ENCODE data around the gene MAP3K21. TPM values are rescaled to one million over a fixed set of nuclear protein-coding genes. Genes with fewer than 3 reads are reported as not detected.

Gene MAP3K21
- total RNA-seq, 4 donors from 2014 or later = 0.26 to 5.6 (median 2.0) TPM

DNA sequence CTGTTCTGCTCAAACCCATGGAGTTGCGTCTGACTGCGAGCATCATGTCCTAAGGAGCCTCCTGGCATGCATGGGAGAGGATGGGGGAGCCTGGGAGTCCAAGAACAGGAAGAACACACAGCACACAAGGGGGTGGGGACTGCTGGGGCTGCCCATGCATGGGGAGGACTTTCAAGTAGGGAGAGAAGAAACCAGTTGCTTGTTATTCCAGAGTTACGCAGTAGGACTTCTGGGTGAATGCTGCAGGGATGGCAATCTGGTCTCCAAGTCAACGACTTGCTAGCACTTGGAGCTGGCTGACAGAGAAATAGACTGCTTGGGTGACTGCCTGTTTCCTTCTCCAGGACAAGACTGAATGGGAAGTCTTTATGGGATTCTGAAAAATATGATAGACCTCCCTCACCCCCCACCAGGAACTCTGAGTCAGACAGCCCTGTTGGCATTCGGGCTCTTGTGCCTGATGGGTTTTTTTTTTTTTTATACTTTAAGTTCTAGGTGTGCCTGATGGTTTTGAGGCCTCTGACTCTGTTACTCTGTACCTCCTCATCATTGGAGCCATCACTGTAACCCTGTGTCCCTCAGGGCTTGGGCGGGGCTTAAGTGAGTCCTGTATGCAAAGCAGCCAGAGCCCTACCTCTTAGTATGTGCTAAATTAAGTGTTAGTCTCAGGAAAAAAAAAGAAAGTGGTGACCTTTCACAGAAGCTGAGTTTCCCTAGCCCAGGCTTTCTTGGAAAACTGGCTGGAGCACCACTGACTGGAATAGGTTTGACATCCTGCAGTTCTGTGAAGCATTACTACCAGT lies 30.3 kb downstream of the MAP3K21 start:
- no peak for DNase-seq
- no peaks in the 10 kb centered on the region for H3K27me3 ChIP-seq
- H3K4me1 ChIP-seq = no peaks in the 10 kb centered on the region
- H3K27ac ChIP-seq = no peak overlapping the region
- H3K9me3 ChIP-seq = no peaks in the 10 kb centered on the region
- TF ChIP-seq POLR2A (IDR thresholded peaks at IDR 0.05) = no peak
- TF ChIP-seq, protein P1, sequence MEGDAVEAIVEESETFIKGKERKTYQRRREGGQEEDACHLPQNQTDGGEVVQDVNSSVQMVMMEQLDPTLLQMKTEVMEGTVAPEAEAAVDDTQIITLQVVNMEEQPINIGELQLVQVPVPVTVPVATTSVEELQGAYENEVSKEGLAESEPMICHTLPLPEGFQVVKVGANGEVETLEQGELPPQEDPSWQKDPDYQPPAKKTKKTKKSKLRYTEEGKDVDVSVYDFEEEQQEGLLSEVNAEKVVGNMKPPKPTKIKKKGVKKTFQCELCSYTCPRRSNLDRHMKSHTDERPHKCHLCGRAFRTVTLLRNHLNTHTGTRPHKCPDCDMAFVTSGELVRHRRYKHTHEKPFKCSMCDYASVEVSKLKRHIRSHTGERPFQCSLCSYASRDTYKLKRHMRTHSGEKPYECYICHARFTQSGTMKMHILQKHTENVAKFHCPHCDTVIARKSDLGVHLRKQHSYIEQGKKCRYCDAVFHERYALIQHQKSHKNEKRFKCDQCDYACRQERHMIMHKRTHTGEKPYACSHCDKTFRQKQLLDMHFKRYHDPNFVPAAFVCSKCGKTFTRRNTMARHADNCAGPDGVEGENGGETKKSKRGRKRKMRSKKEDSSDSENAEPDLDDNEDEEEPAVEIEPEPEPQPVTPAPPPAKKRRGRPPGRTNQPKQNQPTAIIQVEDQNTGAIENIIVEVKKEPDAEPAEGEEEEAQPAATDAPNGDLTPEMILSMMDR (IDR thresholded peaks at IDR 0.05) = no peak
- intact Hi-C loops (cut with DNase I; ENCODE audit: low total_unique reads) = no loop called here
- H3K36me3 ChIP-seq = no peaks in the 10 kb centered on the region
- H3K4me3 ChIP-seq = no peak overlapping the region

GRCh38 chr1:233359431-233359830 lies 31.9 kb downstream of the MAP3K21 start:
- intact Hi-C loops (cut with DNase I; ENCODE audit: low total_unique reads) = no loop called here
- DNase-seq = no peak
- H3K9me3 ChIP-seq = no peaks in the 10 kb centered on the region
- TF ChIP-seq POLR2A (IDR thresholded peaks at IDR 0.05) = no peak
- no peak overlapping the region for H3K4me3 ChIP-seq
- no peaks in the 10 kb centered on the region for H3K36me3 ChIP-seq
- no peaks in the 10 kb centered on the region for H3K27me3 ChIP-seq
- no peak overlapping the region for H3K27ac ChIP-seq
- no peaks in the 10 kb centered on the region for H3K4me1 ChIP-seq

GRCh38 chr1:233359905-233360304 lies 32.4 kb downstream of the MAP3K21 start:
- no peak overlapping the region for H3K4me3 ChIP-seq
- DNase-seq = no peak
- H3K27ac ChIP-seq = no peak overlapping the region
- H3K27me3 ChIP-seq = no peaks in the 10 kb centered on the region
- no peaks in the 10 kb centered on the region for H3K9me3 ChIP-seq
- intact Hi-C loops (cut with DNase I; ENCODE audit: low total_unique reads) = no loop called here
- TF ChIP-seq, protein P1 (IDR thresholded peaks at IDR 0.05) = no peak
- TF ChIP-seq POLR2A (IDR thresholded peaks at IDR 0.05) = no peak
- no peaks in the 10 kb centered on the region for H3K4me1 ChIP-seq
- H3K36me3 ChIP-seq = no peaks in the 10 kb centered on the region

DNA sequence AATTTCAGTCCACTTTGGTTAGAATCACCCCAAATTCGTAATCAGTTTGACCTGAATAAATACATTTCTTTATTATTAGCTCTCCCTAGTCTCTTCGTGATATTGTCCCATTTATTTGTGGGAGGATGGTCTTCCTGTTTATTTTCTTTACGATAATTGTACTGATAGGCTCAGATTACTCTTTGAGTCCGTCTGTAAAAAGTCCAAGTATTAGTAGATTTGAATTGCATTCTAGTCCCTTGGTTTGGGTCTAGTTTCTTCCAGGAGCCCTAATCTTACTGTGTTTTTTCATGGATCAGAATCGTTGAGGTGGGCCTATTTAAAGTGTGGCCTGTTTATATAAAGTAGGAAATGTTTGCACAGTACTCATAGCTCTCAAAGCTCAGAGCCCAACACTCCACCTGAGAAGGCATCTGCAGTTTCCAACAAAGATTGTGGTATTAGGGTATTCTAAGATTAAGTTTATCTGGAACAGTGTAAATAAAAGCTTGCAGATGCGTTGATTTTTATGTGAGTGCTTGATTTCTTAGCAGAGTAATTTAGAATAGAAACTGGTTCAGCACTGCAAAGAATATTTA lies 33.1 kb downstream of the MAP3K21 start:
- Histone ChIP-seq H3K27ac (no peak overlapping the region), H3K36me3 (no peaks in the 10 kb centered on the region), H3K27me3 (no peaks in the 10 kb centered on the region), H3K4me1 (no peaks in the 10 kb centered on the region), H3K9me3 (no peaks in the 10 kb centered on the region), H3K4me3 (no peak overlapping the region)
- TF ChIP-seq, protein P1 (IDR thresholded peaks at IDR 0.05) = no peak
- TF ChIP-seq POLR2A (IDR thresholded peaks at IDR 0.05) = no peak
- intact Hi-C loops (cut with DNase I; ENCODE audit: low total_unique reads) = no loop called here
- DNase-seq = no peak

GRCh38 chr1:233361876-233362275 lies 34.4 kb downstream of the MAP3K21 start:
- Histone ChIP-seq H3K4me1 (no peaks in the 10 kb centered on the region), H3K27me3 (no peaks in the 10 kb centered on the region), H3K36me3 (no peaks in the 10 kb centered on the region), H3K27ac (no peak overlapping the region), H3K9me3 (no peaks in the 10 kb centered on the region), H3K4me3 (no peak overlapping the region)
- TF ChIP-seq, protein P1 (IDR thresholded peaks at IDR 0.05) = no peak
- TF ChIP-seq POLR2A (IDR thresholded peaks at IDR 0.05) = no peak
- intact Hi-C loops (cut with DNase I; ENCODE audit: low total_unique reads) = no loop called here
- no peak for DNase-seq

Data from uterus (tissue), 4 donors.